Endothelial cell of umbilical vein (primary cell): ENCODE measurements around the gene SERPINE1. TPM values are rescaled to one million over a fixed set of nuclear protein-coding genes. Genes with fewer than 3 reads are reported as not detected.
A peak's percentile ranks its signal among the peaks of the same experiment; 100 is the strongest.

ENCODE experiments used
- BruUV-seq: library from RNA; stranded (reverse); fragments of 400-500 nt; replicated peaks from 2 replicates; lab custom pipeline; 2021; lab: Mats Ljungman, UMichigan
- CTCF ChIA-PET: fragments of 300-600, 350-600 bp; sonication (Branson Sonifier 250); formaldehyde crosslinking; loops from one replicate; lab custom pipeline; 2021; ENCODE audit warnings: antibody characterized with exemption, inconsistent platforms; lab: Charles Lee
- POLR2A ChIA-PET: fragments of 300-600, 350-600 bp; sonication (Branson Sonifier 250); formaldehyde crosslinking; loops from one replicate; lab custom pipeline; 2021; ENCODE audit warnings: antibody characterized with exemption, inconsistent platforms; lab: Charles Lee
- DNase-seq: peaks from one replicate; pipeline ENCODE4 v3.0.0-alpha.2; 2011; ENCODE audit warnings: low read depth, low spot score
- FAIRE-seq: peaks from 2 replicates; lab custom pipeline; 2011; peaks lifted over from hg19 to GRCh38; lab: Jason Lieb, UNC
- H2AFZ ChIP-seq: 2 replicates; pipeline ENCODE4 v1.6.0; 2012; ENCODE audit warnings: low read depth, low read length, control low read depth, inconsistent platforms
- H3K27ac ChIP-seq: 2 replicates; pipeline ENCODE4 v1.5.1; 2011; ENCODE audit warnings: low read depth, mild to moderate bottlenecking, control low read depth, low read length, moderate library complexity; ENCODE audit not compliant: insufficient read depth
- H3K27me3 ChIP-seq, 2 experiments: 2 replicates each; pipeline versions ENCODE4 v1.6.0 to v1.6.1; 2011; ENCODE audit warnings: low read length in 2 of 2, mixed read lengths in 1 of 2; ENCODE audit not compliant: control insufficient read depth in 2 of 2, insufficient read depth in 2 of 2
- H3K36me3 ChIP-seq, 2 experiments: 2 replicates in 1 of 2; 3 replicates in 1 of 2; pipeline ENCODE4 v1.5.1; 2011; ENCODE audit warnings: low read length in 2 of 2, mild to moderate bottlenecking in 1 of 2, moderate library complexity in 1 of 2; ENCODE audit not compliant: control insufficient read depth in 2 of 2, insufficient read depth in 2 of 2; ENCODE audit errors: extremely low read depth in 1 of 2
- H3K4me1 ChIP-seq: 3 replicates; pipeline ENCODE4 v1.5.1; 2011; ENCODE audit warnings: mild to moderate bottlenecking, low read length; ENCODE audit not compliant: control insufficient read depth, insufficient read depth; ENCODE audit errors: extremely low read depth
- H3K4me2 ChIP-seq: 2 replicates; pipeline ENCODE4 v1.6.1; 2011; ENCODE audit warnings: low read length, control low read depth, mixed read lengths; ENCODE audit not compliant: insufficient read depth
- H3K4me3 ChIP-seq, 3 experiments: fragments of 200-600 bp in 1 of 3; sonication (generic), shearing (Covaris generic) in 1 of 3; replicated peaks in 1 of 3; 2 replicates each; pipeline ENCODE4 v1.5.1; 2011 to 2016; ENCODE audit warnings: control low read depth in 3 of 3, low read length in 3 of 3, mild to moderate bottlenecking in 2 of 3, inconsistent platforms in 1 of 3, low read depth in 1 of 3, moderate library complexity in 1 of 3; ENCODE audit not compliant: insufficient read depth in 1 of 3
- H3K79me2 ChIP-seq: 2 replicates; pipeline ENCODE4 v1.6.0; 2012; ENCODE audit warnings: low read length, inconsistent platforms; ENCODE audit not compliant: control insufficient read depth, insufficient read depth
- H3K9ac ChIP-seq: replicated peaks from 2 replicates; pipeline ENCODE3; 2011; ENCODE audit warnings: low read length, control low read depth; ENCODE audit not compliant: insufficient read depth; ENCODE audit errors: extremely low read depth
- H3K9me1 ChIP-seq: replicated peaks from 3 replicates; pipeline ENCODE4 v1.6.0; 2011; ENCODE audit warnings: mild to moderate bottlenecking, low read length; ENCODE audit not compliant: control insufficient read depth, insufficient read depth; ENCODE audit errors: extremely low read depth
- H3K9me3 ChIP-seq: replicated peaks from 2 replicates; pipeline ENCODE4 v1.5.1; 2012; ENCODE audit warnings: low read length, inconsistent platforms; ENCODE audit not compliant: control insufficient read depth, insufficient read depth
- H4K20me1 ChIP-seq: replicated peaks from 2 replicates; pipeline ENCODE3; 2011; ENCODE audit warnings: mild to moderate bottlenecking, low read length; ENCODE audit not compliant: control insufficient read depth, insufficient read depth; ENCODE audit errors: extremely low read depth
- GATA2 ChIP-seq: IDR thresholded peaks from 2 replicates; pipeline ENCODE4 v1.7.0; 2011; ENCODE audit warnings: low read depth, mild to moderate bottlenecking, moderate library complexity, mixed read lengths, low read length; ENCODE audit not compliant: insufficient read length, insufficient read depth
- MAX ChIP-seq: IDR thresholded peaks from 2 replicates; pipeline ENCODE4 v1.6.1; 2011; ENCODE audit not compliant: insufficient read depth, insufficient read length
- MYC ChIP-seq: IDR thresholded peaks from one replicate; pipeline ENCODE4 v1.6.1; 2011; ENCODE audit warnings: mild to moderate bottlenecking, low read depth, low read length
- POLR2AphosphoS5 ChIP-seq: IDR thresholded peaks from 2 replicates; pipeline ENCODE4 v1.6.1; 2012; ENCODE audit warnings: low read depth, mild to moderate bottlenecking, control low read depth, low read length, moderate library complexity; ENCODE audit not compliant: insufficient read depth
- dilution Hi-C: fragments of 300-500 bp; cut with MboI; formaldehyde crosslinking; loops from one replicate; pipeline ENCODE4 v1.15.0; 2019; ENCODE audit warnings: low sequenced_read_pairs; ENCODE audit not compliant: extremely low pct_ligation_motif_present
- intact Hi-C: fragments of 100-400 bp; cut with micrococcal nuclease; formaldehyde crosslinking; loops from one replicate; pipeline ENCODE4 v1.10.0; 2022
- polyA plus RNA-seq, 4 experiments: library from polyadenylated mRNA; depleted of rRNA in 3 of 4; stranded (reverse) in 3 of 4; unstranded in 1 of 4; fragments of >200 nt; gene quantifications; 2 replicates each; pipeline versions ENCODE4 v1.2.1 to v1.2.3, GENCODE V29; 2011 to 2012; ENCODE audit warnings: missing spikeins in 1 of 4
- total RNA-seq: library from RNA; stranded (reverse); gene quantifications from 2 replicates; pipeline ENCODE4 v1.2.3, GENCODE V29; 2021

Gene SERPINE1
- total and polyA plus RNA-seq, 2 donors (not counting 3 experiments of a cell fraction or from before 2014, with no cell fraction given), result 2,296 to 4,637 TPM

GRCh38 chr7:101085162-101085964 lies 41.5 kb upstream of the SERPINE1 start, which contains the start of gene TRIM56:
Gene TRIM56 (plus strand): TSS chr7:101085481. CDS start chr7:101087313, 1,832 bp downstream.
- H3K79me2 ChIP-seq, result peaks cover 34% of the 10 kb centered on the region
- H3K9ac ChIP-seq, result peak within 1 kb of the TSS; percentile 73
- peak; percentile 95 for FAIRE-seq
- H3K4me3 ChIP-seq, result peak within 1 kb of the TSS; percentile 63 to 71 (median 66)
- H3K9me3 ChIP-seq, result no peaks in the 10 kb centered on the region
- intact Hi-C loops (loop anchor here (1.0 kb wide), 1 partner anchor 53 kb away; no protein-coding TSS in a partner anchor), dilution Hi-C loops (no loop called here)
- peak; percentile 31 for TF ChIP-seq MYC
- TF ChIP-seq GATA2, result peak; percentile 69
- TF ChIP-seq POLR2AphosphoS5, result peak; percentile 44
- no peak for TF ChIP-seq MAX
- H4K20me1 ChIP-seq, result no peaks in the 10 kb centered on the region
- peak within 1 kb of the TSS; percentile 85 for H3K4me2 ChIP-seq
- H3K4me1 ChIP-seq, result peaks cover 12% of the 10 kb centered on the region
- no peaks in the 10 kb centered on the region for H3K9me1 ChIP-seq
- CTCF ChIA-PET, result interaction anchor here (1.1 to 2.7 kb wide), 8 partner anchors 8 to 197 kb away, joined by 3 to 22 read pairs (median 6); partner anchors contain the start of gene SERPINE1
- BruUV-seq, result no TSS peak
- peak; percentile 86 for DNase-seq
- peak within 1 kb of the TSS; percentile 83 for H2AFZ ChIP-seq
- POLR2A ChIA-PET, result interaction anchor here (0.7 to 2.1 kb wide), 6 partner anchors 9 to 49 kb away, joined by 3 to 18 read pairs (median 4); partner anchors contain the start of gene SERPINE1
- H3K27ac ChIP-seq, result peak within 1 kb of the TSS; percentile 77
- no peaks in the 10 kb centered on the region for H3K27me3 ChIP-seq
- H3K36me3 ChIP-seq, result peaks cover 0 to 5% of the 10 kb centered on the region in 2 experiments
